Ovary (tissue), 3 donors: ENCODE data around the gene ZNF585A.

Experiments
- CTCF ChIP-seq, 3 donors: fragments of 450-650 bp in 2 of 3; fragments of 200-600 bp in 1 of 3; IDR thresholded peaks; one replicate each; pipeline versions ENCODE4 v1.5.1 to v1.8.0; 2016 to 2022; ENCODE audit warnings: antibody characterized with exemption in 3 of 3, mild to moderate bottlenecking in 1 of 3
- POLR2A ChIP-seq: fragments of 450-650 bp; IDR thresholded peaks from one replicate; pipeline ENCODE4 v1.6.1; 2017; ENCODE audit warnings: antibody characterized with exemption, mild to moderate bottlenecking, moderate library complexity
- donor health status: DM: no; HTN: no; CAD: no.

DNA sequence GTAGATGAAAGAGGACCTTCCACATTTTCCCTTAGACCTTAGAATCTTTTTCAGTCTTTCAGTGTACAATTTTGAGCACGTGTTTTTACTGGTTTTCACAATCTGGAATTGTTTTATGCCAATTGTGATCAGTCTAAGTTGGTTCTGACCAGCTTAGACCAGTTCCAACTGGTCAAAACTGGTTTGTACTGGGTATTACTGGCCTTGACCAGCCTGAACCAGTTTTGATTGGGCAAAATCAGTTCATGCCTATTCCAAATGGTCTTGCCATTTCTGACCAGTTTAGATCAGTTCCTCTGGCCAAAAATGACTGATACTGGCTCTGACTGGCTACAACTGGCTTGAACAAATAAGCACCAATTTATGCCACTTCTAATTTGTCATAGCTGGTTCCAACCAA, 36.4 kb downstream of the ZNF585A start:
- TF ChIP-seq CTCF (IDR thresholded peaks at IDR 0.05): no peak
- TF ChIP-seq POLR2A: no peak
